ENCODE measurements around the gene UNCX.
"Not testable (repeated sequence)": the region's sequence is repeated elsewhere in the genome, so short reads cannot be mapped to it uniquely, and the experiment has no call there.

Gene UNCX

DNA sequence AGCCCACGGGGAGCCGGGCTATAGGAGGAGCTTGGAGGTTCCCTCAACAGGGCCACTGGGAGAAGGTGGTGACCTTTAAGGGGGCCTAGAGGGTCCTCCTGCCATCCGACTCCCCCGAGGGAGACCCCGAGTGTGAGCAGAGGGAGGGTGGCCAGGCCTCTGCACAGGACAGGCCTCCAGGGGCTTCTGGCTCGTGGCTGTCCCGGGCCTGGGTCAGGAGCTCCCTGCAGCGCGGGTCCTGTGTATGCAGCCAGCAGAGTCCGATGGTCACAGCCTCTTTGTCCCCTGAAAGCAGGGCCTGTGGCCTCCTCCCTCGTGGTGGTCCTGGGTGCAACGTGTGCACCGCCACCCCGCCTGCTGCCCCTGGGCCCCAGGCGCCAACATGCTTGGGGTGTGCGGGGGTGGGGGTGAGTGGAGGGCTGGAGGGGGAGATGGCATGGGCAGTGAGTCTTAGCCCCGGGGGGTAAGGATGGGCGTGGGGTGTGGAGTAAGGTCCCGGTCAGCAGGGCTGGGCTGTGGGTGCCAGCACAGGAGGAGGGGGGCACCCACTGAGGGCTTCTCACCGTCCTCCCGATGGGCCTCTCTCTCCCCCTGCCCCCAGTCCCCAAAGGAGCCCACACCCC lies 27.1 kb downstream of the UNCX start:
- no peak for DNase-seq

GRCh38 chr7:1260244-1260635 lies 27.6 kb downstream of the UNCX start:
- DNase-seq: no peak

GRCh38 chr7:1261036-1261435 lies 28.4 kb downstream of the UNCX start:
- not testable (repeated sequence) for DNase-seq

GRCh38 chr7:1262441-1262840 lies 29.8 kb downstream of the UNCX start:
- no peak for DNase-seq

DNA sequence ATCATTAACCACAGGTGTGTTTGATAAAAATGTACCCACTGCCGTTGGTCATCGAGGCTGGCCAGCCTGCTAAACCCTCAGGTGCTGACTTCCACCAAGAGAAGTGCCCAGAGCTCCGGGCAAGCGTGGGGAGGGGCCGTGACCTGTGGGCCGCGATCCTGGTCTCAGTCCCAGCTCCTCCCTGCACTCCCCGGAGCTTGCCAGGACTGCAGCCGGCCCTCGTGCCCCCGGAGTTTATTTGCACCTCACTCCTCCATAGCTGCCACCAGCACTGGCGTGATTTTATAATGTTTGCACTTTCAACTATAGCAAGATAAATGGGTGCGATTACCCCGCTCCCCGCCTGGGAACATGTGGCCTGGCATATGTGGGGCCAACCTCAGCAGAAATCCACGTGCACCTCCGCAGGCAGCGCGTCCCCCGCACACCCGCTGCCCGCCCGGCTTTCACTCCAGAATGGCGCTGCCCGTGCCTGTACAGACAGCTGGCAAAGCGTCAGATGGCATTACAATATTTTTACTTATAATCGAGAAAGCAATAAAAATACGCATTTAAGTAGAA lies 30.8 kb downstream of the UNCX start:
- DNase-seq: no peak

- no peak for DNase-seq
These were observed 31.9 kb downstream of the UNCX start for GRCh38 chr7:1264345-1265280.

DNA sequence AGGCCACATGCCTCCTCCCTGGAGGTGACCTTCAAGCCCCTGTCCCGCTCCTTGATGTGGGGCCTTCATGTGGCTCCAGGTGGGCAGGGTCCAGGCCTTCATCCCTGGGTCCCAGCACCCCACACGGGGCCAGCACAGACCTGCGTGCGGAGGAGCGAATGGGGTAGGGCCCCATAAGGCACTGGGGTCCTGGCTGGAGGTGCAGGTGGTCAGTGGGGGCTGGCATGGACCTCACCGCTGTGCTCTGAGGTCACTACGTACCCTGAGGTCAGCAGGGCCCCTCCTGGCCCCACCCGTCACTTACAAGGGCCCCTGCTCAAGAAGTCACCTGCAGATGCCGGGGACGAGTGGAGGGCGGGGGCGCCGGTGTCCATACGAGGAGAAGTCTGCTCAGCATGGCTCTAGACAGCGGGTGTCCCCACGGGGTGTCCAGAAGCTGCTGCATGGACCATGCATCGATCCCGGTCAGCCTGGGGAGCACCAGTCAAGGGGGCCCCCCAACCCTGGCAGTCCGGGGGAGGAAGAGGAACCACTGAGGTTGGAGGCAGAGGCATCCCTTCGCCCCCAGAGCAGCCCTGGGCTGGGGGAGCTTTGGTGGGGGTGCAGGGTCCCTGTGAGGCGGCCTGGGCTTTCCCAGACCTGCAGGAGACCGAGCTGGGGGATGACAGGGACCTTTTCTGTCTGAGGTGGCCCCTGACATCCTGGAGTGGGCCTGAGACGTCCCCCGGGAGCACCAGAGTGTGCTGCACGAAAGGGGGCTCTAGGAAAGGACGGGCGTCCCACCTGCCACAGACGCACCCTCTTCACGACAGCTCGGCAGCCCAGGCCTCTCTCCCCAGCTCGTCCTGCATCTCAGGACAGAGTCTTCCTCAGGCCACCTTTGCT lies 34.6 kb downstream of the UNCX start:
- no peak for DNase-seq

DNA sequence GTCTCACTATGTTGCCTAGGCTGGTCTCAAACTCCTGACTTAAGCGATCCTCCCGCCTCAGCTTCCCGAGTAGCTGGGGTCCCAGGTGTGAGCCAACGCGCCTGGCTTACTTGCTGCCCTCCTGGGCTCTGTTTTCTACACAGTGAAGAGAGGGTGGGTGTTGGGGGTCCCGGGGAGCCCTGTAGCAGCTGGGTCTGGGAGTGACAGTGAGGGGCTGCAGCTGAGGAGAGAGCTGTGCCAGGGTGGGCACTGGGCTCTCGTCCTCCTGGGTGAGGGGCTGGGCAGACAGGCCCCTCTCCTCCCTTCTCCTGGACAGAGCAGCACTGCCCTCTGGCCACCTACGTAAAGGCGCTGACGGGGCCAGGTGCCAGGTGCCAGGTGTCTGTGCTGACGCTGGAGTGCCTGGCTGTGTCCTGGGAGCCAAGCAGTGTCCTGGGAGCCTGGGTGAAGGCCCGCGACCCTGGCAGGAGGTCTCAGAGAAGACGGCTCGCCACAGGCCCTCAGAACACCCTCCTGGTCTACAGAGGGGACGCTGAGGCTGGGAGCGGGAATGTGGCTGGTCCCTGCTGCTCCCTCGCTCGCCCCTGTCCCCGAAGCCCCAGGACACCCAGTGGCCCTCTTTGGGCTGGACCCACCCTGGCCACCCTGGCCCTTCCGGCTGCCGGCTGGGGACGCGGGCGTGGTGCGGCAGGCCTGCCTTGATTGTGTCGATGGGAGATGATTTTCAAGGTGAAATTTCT lies 35.6 kb downstream of the UNCX start:
- no peak for DNase-seq

DNA sequence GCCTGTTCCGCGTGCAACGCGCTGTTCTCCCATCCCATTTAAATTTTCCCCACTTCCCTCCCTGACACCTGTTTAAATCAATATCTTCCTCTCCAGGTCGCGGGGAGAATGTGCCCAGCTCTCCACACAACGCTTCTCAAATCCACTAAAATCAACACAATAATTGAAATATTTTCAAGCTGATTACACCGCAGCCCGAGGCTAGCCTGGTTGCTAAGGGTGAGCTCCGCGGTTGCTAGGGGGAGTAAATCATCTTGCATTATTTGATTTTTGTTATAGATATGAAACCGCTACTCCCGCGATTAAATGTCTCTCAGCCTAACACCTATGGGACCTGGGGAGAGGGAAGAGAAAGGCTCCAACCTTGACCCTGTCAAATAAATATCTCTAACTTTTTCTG lies 36.2 kb downstream of the UNCX start:
- DNase-seq: no peak

- DNase-seq: no peak
These were observed 36.7 kb downstream of the UNCX start for GRCh38 chr7:1269336-1269890.

DNA sequence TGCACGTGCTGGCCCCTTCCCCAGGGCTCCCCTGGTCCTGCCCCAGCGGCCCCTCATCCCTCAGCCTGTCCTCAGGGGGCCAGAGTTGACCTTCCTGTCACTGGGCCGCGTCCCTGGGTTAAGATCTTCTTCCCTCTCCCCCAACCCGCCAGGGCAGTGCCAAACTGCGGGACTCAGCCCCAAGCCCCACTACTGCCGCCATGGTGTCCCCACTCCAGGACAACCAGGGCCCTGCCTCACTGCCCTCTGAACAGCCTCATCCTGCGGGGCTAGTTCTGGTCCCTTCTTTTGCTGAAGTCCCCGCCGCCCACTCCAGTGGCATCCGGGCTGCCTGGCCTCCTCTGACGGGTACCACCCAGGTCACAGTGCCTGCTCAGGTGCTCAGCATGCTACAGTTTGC lies 37.5 kb downstream of the UNCX start:
- no peak for DNase-seq

- no peak for DNase-seq
These were observed 38.4 kb downstream of the UNCX start for GRCh38 chr7:1271046-1271445.

- DNase-seq: no peak
These were observed 39.0 kb downstream of the UNCX start for GRCh38 chr7:1271656-1272055.

DNA sequence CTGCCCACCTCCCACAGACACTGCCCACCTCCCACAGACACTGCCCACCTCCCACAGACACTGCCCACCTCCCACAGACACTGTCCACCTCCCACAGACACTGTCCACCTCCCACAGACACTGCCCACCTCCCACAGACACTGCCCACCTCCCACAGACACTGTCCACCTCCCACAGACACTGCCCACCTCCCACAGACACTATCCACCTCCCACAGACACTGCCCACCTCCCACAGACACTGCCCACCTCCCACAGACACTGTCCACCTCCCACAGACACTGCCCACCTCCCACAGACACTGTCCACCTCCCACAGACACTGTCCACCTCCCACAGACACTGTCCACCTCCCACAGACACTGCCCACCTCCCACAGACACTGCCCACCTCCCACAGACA lies 39.5 kb downstream of the UNCX start:
- DNase-seq: not testable (repeated sequence)

DNA sequence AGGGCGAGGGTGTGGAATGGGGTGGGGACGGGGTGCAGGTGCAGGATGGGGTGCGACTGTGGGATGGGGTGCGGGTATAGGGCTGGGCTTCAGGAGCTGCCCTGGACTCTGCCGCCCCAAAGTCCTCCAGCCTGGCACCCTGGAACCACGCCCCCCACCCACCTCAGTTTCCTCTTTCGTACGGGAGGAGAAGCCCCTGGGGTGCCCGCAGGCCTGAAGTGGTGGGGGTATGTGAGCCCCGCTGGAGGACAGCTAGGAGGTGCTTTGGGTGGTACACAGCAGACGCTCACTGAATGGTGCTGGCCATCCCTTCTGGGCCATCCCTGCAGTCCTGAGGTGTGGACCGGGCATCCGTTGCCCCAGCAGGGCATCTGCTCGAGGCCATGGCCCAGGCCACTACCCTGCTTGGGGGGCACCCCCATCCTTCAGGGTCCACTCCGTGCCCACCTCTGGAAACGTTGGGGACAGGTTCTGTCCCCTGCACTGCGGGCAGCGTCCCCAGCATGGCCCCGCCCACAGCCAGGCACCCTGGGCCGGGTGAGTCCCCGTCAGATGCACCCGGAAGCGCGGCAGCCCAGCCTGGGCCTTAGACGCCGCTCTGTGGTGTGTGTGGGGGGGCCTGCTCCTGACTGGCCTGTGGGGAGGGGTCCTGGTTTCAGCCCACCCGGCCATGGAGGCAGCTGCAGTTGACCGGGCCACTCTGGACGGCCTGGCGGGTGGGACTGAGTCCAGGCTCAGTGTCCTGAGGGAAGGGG lies 41.6 kb downstream of the UNCX start:
- no peak for DNase-seq

DNA sequence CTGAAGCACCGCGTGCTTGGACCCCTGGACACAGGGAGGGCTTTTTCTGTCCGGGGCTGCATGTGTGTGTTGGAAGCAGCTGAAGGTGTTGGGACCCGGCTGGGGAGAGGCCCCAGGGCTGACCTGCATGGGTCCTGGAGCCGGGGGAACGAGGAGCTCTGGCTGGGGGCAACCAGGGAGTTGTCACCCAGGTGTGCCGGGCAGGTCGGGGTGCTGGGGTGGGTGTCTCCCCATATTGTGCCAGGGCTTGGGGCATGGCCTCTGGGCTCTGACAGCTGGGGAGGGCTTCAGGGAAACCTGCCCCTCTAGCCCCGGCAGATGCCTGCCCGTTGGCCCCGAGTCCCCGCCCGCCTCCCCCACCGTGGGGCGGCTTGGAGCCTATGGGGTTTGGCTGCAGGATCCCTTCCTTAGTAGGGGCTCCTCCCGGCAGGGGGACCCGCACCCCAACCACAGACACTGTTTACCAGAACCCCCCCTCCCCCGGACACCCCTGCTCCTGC lies 42.3 kb downstream of the UNCX start:
- no peak for DNase-seq

DNA sequence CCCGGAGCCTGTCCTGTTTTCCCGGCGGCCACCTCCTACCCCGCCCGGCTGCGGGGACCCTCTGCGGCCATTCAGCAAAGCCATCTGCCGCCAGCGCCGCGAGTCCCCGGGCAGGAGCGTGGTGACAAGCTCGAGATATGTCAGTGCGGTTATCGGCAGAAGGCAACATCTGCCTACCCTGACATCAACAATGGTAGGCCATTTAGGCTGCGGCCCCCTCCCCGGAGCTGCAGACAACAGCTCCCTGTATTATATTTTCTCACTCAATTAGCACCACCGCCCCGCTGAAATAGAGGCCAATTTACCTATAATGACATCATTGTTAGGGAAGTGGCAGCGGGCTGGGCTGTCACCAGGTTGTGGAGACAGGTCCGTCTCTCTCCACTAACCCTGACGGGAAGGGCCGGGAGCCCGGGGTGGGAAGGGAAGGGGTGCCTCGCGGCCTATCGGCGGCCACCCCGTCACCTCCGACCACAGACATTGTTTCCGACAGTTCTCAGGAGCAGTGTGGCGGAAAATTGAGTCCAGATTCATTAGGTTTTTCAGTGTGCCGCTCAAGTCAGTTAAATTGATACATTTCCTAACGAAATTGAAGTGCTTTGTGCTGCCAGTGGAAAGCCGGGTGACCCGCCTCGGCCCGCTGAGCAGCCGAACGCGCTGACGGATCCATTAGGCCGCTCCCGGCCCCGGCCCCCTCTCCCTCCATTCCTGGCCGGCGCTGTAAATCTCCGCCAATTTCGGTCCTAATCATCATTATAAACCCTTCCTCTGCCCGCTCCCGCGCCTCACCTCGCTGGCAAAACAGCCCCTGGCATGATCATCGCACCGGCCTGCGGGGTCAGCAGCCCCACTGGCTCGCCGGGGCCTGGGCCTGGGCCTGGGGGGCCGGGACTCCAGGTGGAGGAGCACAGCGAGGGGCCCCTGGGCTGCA lies 43.0 kb downstream of the UNCX start:
- no peak for DNase-seq

DNA sequence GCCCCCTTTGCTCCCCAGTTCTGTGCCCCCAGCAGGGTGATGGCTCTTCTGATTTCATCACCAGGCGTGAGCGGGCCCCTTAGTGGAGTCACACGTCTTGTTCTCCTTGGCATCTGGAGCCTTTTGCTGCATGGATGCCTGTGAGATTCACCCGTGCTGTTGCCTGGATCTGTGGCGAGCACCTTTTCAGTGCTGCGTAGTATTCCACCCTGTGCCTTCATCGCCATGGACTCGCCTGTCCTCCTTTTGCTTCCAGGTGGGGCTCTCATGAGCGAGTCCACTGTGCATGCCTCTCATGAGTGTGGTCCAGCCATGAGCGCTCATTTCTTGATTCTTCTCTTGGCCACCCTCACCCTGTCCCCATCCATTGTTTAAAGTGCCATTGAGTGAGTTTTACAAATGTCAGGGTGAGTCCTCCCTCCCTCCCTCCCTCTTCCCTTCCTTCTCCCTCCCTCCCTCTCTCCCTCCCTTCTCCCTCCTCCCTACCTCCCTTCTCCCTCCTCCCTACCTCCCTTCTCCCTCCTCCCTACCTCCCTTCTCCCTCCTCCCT lies 44.0 kb downstream of the UNCX start:
- no peak for DNase-seq

DNA sequence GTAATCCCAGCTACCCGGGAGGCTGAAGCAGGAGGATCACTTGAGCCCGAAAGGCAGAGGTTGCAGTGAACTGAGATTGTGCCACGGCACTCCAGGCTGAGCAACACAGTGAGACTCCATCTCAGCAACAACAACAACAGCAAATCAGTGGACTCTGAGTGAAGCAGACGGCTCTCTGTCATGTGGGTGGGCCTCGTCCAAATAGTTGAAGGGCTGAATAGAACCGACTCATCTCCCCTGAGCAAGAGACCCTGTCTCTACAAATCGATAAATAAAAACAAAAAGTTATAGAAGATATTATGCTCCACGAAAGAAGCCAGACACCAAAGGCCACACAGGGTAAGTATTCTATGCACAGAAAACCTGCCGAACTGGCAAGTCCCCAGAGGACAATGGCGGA lies 45.9 kb downstream of the UNCX start:
- DNase-seq: no peak

DNA sequence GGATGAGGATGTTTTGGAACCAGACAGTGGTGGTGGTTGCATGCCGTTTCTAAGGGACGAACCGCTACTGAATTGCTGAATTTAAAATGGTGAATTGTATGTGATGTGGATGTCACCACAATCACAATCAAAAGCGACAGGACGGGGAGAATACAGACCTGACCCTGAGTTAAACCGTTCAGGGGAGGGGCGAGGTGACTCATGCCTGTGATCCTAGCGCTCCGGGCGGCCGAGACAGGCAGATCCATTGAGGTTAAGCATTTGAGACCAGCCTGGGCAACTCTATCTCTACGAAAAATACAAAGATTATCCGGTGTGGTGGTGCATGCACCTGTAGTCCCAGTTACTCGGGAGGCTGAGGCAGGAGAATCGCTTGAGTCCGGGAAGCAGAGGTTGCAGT lies 46.4 kb downstream of the UNCX start:
- no peak for DNase-seq
